ENCODE measurements around the gene SRL.
A peak's percentile ranks its signal among the peaks of the same experiment; 100 is the strongest.

- peak in 1 of 4 experiments; percentile 3 for TF ChIP-seq CTCF (IDR thresholded peaks at IDR 0.05)
- no peak for TF ChIP-seq POLR2A (IDR thresholded peaks at IDR 0.05)
These were observed 57.7 kb downstream of the SRL start for GRCh38 chr16:4184038-4184702.

Measured in prostate gland (tissue), 2 donors.